Sigmoid colon (tissue), 4 donors: ENCODE data around the gene NRXN3.

ENCODE experiments used
- POLR2A ChIP-seq, 2 donors: fragments of 450-650 bp; IDR thresholded peaks; one replicate each; pipeline ENCODE4 v1.6.1; 2016; ENCODE audit warnings: antibody characterized with exemption in 2 of 2, mild to moderate bottlenecking in 2 of 2, moderate library complexity in 2 of 2
- POLR2AphosphoS5 ChIP-seq, 4 donors: sonication (generic); formaldehyde crosslinking; IDR thresholded peaks; one replicate each; pipeline ENCODE4 v1.6.1; 2017; ENCODE audit warnings: antibody characterized with exemption in 4 of 4
- TF ChIP-seq, protein P1 (sequence below), 4 experiments: fragments of 450-650 bp in 3 of 4; fragments of 200-600 bp in 1 of 4; IDR thresholded peaks; one replicate each; pipeline ENCODE4 v1.5.1; 2016 to 2019; ENCODE audit warnings: antibody characterized with exemption in 4 of 4, mild to moderate bottlenecking in 3 of 4, moderate library complexity in 2 of 4

DNA sequence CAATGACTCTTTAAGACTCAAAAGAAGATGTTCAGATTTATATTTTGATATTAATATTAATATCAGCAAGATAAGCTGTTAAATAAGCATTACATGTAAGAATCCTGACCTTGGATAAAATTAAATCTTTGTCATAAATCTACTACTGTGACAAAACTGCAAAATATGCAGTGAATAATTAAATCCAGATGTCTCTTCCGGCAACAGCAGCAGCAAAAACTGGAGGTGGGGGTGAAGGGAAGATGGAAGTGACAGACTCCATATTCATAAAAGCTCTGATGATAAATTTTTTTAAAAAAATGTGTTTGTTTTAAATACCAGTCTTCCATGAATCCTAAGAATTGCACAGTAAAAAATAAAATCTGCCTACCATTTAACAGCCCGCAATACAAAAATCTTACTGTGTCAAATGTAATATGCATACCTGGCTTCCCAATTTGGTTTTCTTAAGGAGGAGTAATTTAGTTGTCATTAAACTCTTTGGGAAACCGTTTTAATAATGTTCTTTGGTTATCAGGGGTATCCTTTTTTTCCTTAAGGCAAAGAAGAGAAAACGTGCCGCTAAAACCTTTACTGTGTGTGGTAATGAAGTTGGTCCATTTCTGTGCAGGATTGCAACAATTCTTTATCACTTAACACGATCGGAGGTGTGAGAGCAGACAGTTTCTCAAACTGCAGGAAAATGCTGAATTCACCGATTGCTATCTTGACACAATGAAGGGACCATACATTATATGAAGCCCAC, 1562.9 kb downstream of the NRXN3 start:
- TF ChIP-seq, protein P1, sequence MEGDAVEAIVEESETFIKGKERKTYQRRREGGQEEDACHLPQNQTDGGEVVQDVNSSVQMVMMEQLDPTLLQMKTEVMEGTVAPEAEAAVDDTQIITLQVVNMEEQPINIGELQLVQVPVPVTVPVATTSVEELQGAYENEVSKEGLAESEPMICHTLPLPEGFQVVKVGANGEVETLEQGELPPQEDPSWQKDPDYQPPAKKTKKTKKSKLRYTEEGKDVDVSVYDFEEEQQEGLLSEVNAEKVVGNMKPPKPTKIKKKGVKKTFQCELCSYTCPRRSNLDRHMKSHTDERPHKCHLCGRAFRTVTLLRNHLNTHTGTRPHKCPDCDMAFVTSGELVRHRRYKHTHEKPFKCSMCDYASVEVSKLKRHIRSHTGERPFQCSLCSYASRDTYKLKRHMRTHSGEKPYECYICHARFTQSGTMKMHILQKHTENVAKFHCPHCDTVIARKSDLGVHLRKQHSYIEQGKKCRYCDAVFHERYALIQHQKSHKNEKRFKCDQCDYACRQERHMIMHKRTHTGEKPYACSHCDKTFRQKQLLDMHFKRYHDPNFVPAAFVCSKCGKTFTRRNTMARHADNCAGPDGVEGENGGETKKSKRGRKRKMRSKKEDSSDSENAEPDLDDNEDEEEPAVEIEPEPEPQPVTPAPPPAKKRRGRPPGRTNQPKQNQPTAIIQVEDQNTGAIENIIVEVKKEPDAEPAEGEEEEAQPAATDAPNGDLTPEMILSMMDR (IDR thresholded peaks at IDR 0.05): no peak
- TF ChIP-seq POLR2AphosphoS5 (IDR thresholded peaks at IDR 0.05) (no peak), POLR2A (IDR thresholded peaks at IDR 0.05) (no peak)
